K562 (cell line): Measurements from ENCODE around the gene EEF2. TPM values are rescaled to one million over a fixed set of nuclear protein-coding genes. Genes with fewer than 3 reads are reported as not detected.
A peak's percentile ranks its signal among the peaks of the same experiment; 100 is the strongest.
"Not testable (repeated sequence)": the region's sequence is repeated elsewhere in the genome, so short reads cannot be mapped to it uniquely, and the experiment has no call there.

Source experiments
- ATAC-seq: fragments of 200-7000 bp; cut with Tn5 transposase; 3 replicates; pipeline ENCODE4 v1.9.1; 2020; ENCODE audit warnings: moderate library complexity
- BruUV-seq: library from RNA; stranded (reverse); fragments of 400-500 nt; replicated peaks from 2 replicates; lab custom pipeline; 2021; lab: Mats Ljungman, UMichigan
- CTCF ChIA-PET: fragments of 300-600 bp; formaldehyde crosslinking; extraction: SDS; loops from one replicate; lab custom pipeline; 2021; ENCODE audit warnings: low intra/inter-chr PET ratio; lab: Yijun Ruan, JAX
- POLR2A ChIA-PET: fragments of 300-600, 350-650 bp; sonication (Branson Sonifier 250); formaldehyde crosslinking; extraction: SDS; loops from one replicate; lab custom pipeline; 2021; ENCODE audit warnings: antibody characterized with exemption, inconsistent platforms; lab: Yijun Ruan, JAX
- DNase-seq, 4 experiments: peaks; one replicate each; pipeline versions ENCODE4 v3.0.0 to v3.0.0-alpha.2; 2011 to 2018; ENCODE audit warnings: low spot score in 3 of 4, mixed read lengths in 3 of 4; ENCODE audit errors: extremely low read depth in 1 of 4
- FAIRE-seq: peaks from 2 replicates; lab custom pipeline; 2011; peaks lifted over from hg19 to GRCh38; lab: Jason Lieb, UNC
- H2AFZ ChIP-seq: 2 replicates; pipeline ENCODE4 v1.6.0; 2011; ENCODE audit warnings: low read depth, low read length, control low read depth, inconsistent platforms
- H3K27ac ChIP-seq: fragments of 200-600 bp; 3 replicates; pipeline ENCODE4 v1.8.0; 2011; ENCODE audit warnings: low read depth, mild to moderate bottlenecking, control low read depth, inconsistent platforms, low read length, moderate library complexity, mixed read lengths; ENCODE audit errors: extremely low read depth
- H3K27me3 ChIP-seq, 2 experiments: fragments of 300-600 bp in 1 of 2; 2 replicates in 1 of 2; 3 replicates in 1 of 2; pipeline versions ENCODE4 v1.6.0 to v1.8.0; 2011; ENCODE audit warnings: inconsistent platforms in 2 of 2, low read length in 2 of 2, mild to moderate bottlenecking in 1 of 2, mixed read lengths in 1 of 2, moderate library complexity in 1 of 2; ENCODE audit not compliant: control insufficient read depth in 2 of 2, insufficient read depth in 2 of 2
- H3K36me3 ChIP-seq: fragments of 300-600 bp; 3 replicates; pipeline ENCODE4 v1.8.0; 2011; ENCODE audit warnings: mild to moderate bottlenecking, low read length, inconsistent platforms; ENCODE audit not compliant: control insufficient read depth, insufficient read depth
- H3K4me1 ChIP-seq, 2 experiments: fragments of 200-600 bp in 1 of 2; replicated peaks in 1 of 2; 2 replicates in 1 of 2; 3 replicates in 1 of 2; pipeline versions ENCODE4 v1.5.1 to v1.8.0; 2011; ENCODE audit warnings: inconsistent platforms in 2 of 2, low read length in 2 of 2, mild to moderate bottlenecking in 1 of 2, mixed read lengths in 1 of 2, moderate library complexity in 1 of 2; ENCODE audit not compliant: control insufficient read depth in 2 of 2, insufficient read depth in 2 of 2
- H3K4me2 ChIP-seq: 2 replicates; pipeline ENCODE4 v1.6.1; 2011; ENCODE audit warnings: low read length, control low read depth, inconsistent platforms, mixed read lengths; ENCODE audit not compliant: insufficient read depth
- H3K4me3 ChIP-seq: fragments of 200-600 bp; sonication (generic), shearing (Covaris generic); 2 replicates; pipeline ENCODE4 v1.5.1; 2016; ENCODE audit warnings: control low read depth, inconsistent platforms
- H3K79me2 ChIP-seq: fragments of 200-600 bp; 3 replicates; pipeline ENCODE4 v1.8.0; 2011; ENCODE audit warnings: low read length, inconsistent platforms; ENCODE audit not compliant: control insufficient read depth, insufficient read depth
- H3K9ac ChIP-seq, 2 experiments: 2 replicates each; pipeline versions ENCODE4 v1.6.0 to v1.6.1; 2011; ENCODE audit warnings: low read depth in 2 of 2, low read length in 2 of 2, control low read depth in 1 of 2, inconsistent platforms in 1 of 2, mild to moderate bottlenecking in 1 of 2, mixed read lengths in 1 of 2; ENCODE audit not compliant: insufficient read depth in 1 of 2
- H3K9me1 ChIP-seq: one replicate; pipeline ENCODE4 v1.6.0; 2011; ENCODE audit warnings: inconsistent platforms, mild to moderate bottlenecking, low read length, moderate library complexity; ENCODE audit not compliant: control insufficient read depth, insufficient read depth
- H3K9me3 ChIP-seq: replicated peaks from 2 replicates; pipeline ENCODE4 v1.5.1; 2011; ENCODE audit warnings: low read depth, low read length, inconsistent platforms; ENCODE audit not compliant: control insufficient read depth, insufficient read depth
- H4K20me1 ChIP-seq: replicated peaks from 2 replicates; pipeline ENCODE4 v1.6.1; 2011; ENCODE audit warnings: low read length, inconsistent platforms, mixed read lengths; ENCODE audit not compliant: control insufficient read depth, insufficient read depth
- BCOR ChIP-seq: fragments of 450-650 bp; IDR thresholded peaks from 2 replicates; pipeline ENCODE4 v1.6.1; 2016
- CEBPB ChIP-seq: fragments of 450-650 bp; IDR thresholded peaks from 2 replicates; pipeline ENCODE4 v1.6.1; 2016; ENCODE audit warnings: missing genetic modification characterization, missing compliant biosample characterization
- CEBPG ChIP-seq, 3 experiments: fragments of 200-800 bp in 1 of 3; sonication (Bioruptor generic) in 1 of 3; sonication (generic) in 1 of 3; formaldehyde crosslinking in 1 of 3; IDR thresholded peaks in 2 of 3; conservative IDR thresholded peaks in 1 of 3; 2 replicates each; pipeline versions ENCODE4 v1.6.1 to v1.8.0; 2016 to 2022; ENCODE audit warnings: missing compliant biosample characterization in 2 of 3, missing genetic modification characterization in 2 of 3, mild to moderate bottlenecking in 1 of 3, missing genetic modification reagents in 1 of 3
- KDM1A ChIP-seq, 2 experiments: fragments of 450-650 bp; IDR thresholded peaks; 2 replicates each; pipeline ENCODE4 v1.6.1; 2016; ENCODE audit warnings: mild to moderate bottlenecking in 2 of 2
- RBM39 ChIP-seq: fragments of 200-400 bp; formaldehyde crosslinking; optimal IDR thresholded peaks from 2 replicates; pipeline ENCODE3; 2018; ENCODE audit warnings: low read depth, low read length
- TRIM24 ChIP-seq, 2 experiments: fragments of 450-650 bp; IDR thresholded peaks; 2 replicates each; pipeline ENCODE4 v1.6.1; 2016
- ZBTB7A ChIP-seq: IDR thresholded peaks from 2 replicates; pipeline ENCODE4 v1.6.1; 2011; ENCODE audit warnings: low read depth, mild to moderate bottlenecking, low read length, moderate library complexity, borderline replicate concordance; ENCODE audit not compliant: control insufficient read depth
- ZNF121 ChIP-seq: sonication (generic); formaldehyde crosslinking; conservative IDR thresholded peaks from 2 replicates; pipeline ENCODE4 v1.8.0; 2022; ENCODE audit warnings: missing genetic modification reagents
- ZNF778 ChIP-seq: fragments of 450-650 bp; formaldehyde crosslinking; IDR thresholded peaks from 2 replicates; pipeline ENCODE4 v1.4.0; 2020; ENCODE audit warnings: mild to moderate bottlenecking, moderate library complexity
- WGBS: fragments of 100-300 bp; shearing (Covaris generic); methylation state at CpG from one replicate; pipeline ENCODE4 v1.1.6; 2016; ENCODE audit warnings: low coverage, mixed read lengths; ENCODE audit not compliant: insufficient coverage; ENCODE audit errors: missing lambda C conversion rate; 5-methylcytosine and 5-hydroxymethylcytosine counted together
- in situ Hi-C: fragments of 300-500 bp; cut with MboI; formaldehyde crosslinking; loops from 4 replicates; pipeline ENCODE4 v1.15.0; 2018; ENCODE audit warnings: inconsistent platforms, mixed read lengths
- intact Hi-C: fragments of 100-400 bp; cut with micrococcal nuclease; formaldehyde crosslinking; loops from 2 replicates; pipeline ENCODE4 v1.14.2; 2022
- polyA plus RNA-seq, 8 experiments: library from polyadenylated mRNA; depleted of rRNA in 4 of 8; stranded (reverse) in 5 of 8; unstranded in 3 of 8; fragments of >200 nt; fragmentation: Nextera tagmentation in 2 of 8; fragmentation: Illumina TruSeq in 1 of 8; extraction: Ambion mirVana in 2 of 8; extraction: Trizol in 1 of 8; gene quantifications; 2 replicates each; pipeline versions ENCODE4 v1.2.1 to v1.2.3, GENCODE V29; 2011 to 2014; ENCODE audit warnings: inconsistent platforms in 1 of 8, missing spikeins in 1 of 8
- total RNA-seq, 7 experiments: library from RNA; depleted of rRNA in 6 of 7; stranded (reverse); fragments of >200 nt in 6 of 7; fragmentation: Illumina TruSeq in 2 of 7; extraction: Trizol in 2 of 7; gene quantifications; 2 replicates each; pipeline versions ENCODE4 v1.2.1 to v1.2.3, GENCODE V29; 2011 to 2021; ENCODE audit warnings: low replicate concordance in 1 of 7
- TF ChIP-seq, protein P1 (sequence below): fragments of 450-650 bp; IDR thresholded peaks from 2 replicates; pipeline ENCODE4 v1.6.1; 2016; ENCODE audit warnings: missing biosample characterization, missing genetic modification characterization

EEF2 gene
- total and polyA plus RNA-seq, 9 of the 15 experiments (the other 6 are each of a cell fraction or from before 2014, with no cell fraction given), result 372 to 3,003 (median 1,453) TPM

DNA sequence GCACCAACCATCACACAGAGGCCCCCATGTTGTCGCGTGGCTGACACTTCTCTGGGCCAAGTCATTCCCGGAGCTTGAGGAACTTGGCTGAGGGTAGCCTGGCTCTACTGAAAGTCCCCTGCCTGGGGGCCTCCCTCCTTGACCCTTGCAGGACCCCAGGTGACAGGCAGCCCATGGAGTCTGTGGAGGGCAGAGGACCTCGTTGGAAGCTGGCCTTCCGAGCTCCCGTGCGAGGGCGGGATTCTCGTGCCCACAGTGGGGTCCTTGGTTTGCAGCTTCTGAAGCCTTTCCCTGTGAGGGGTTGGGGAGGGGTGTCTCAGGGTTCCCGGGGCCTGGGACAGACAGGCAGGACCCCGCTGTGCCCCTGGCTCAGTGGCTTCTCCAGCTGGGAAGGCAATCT is 36.0 kb downstream of the EEF2 start:
- WGBS, result 68% methylated on average over 11 of the region's 11 CpGs
- peaks cover 7% of the 10 kb centered on the region for H3K9me1 ChIP-seq
- DNase-seq (no peak), ATAC-seq (no peak), FAIRE-seq (no peak)
- peaks cover 4% of the 10 kb centered on the region; the same call in 1 of the 2 replicates for H4K20me1 ChIP-seq
- BruUV-seq, result no TSS peak
- intact Hi-C loops, result no loop called here
- no peaks in the 10 kb centered on the region for H3K9me3 ChIP-seq
- ChIA-PET POLR2A (interaction anchor here (0.7 to 2.1 kb wide), 3 partner anchors 22 to 85 kb away, joined by 3 to 9 read pairs (median 7); partner anchors contain the start of genes DAPK3 and EEF2), CTCF (no interaction called here)
- peak overlapping the region in 1 of 2 experiments; percentile 50; a peak in 2 of 4 replicates for H3K9ac ChIP-seq
- peak; percentile 20; the same call in 1 of the 2 replicates for TF ChIP-seq ZBTB7A
- TF ChIP-seq ZNF778 (CRISPR knock-in tag), result no peak
- H3K4me2 ChIP-seq, result no peak overlapping the region
- in situ Hi-C loops, result no loop called here
- peaks cover 32 to 58% of the 10 kb centered on the region in 2 experiments for H3K4me1 ChIP-seq
- no peak overlapping the region for H2AFZ ChIP-seq
- H3K79me2 ChIP-seq, result no peaks in the 10 kb centered on the region
- no peak overlapping the region for H3K27ac ChIP-seq
- no peaks in the 10 kb centered on the region for H3K27me3 ChIP-seq
- H3K36me3 ChIP-seq, result no peaks in the 10 kb centered on the region
- no peak overlapping the region for H3K4me3 ChIP-seq

- H3K79me2 ChIP-seq, H3K9ac ChIP-seq, CTCF ChIA-PET, H3K9me1 ChIP-seq, H3K36me3 ChIP-seq, in situ Hi-C loops, DNase-seq, H3K4me2 ChIP-seq, intact Hi-C loops, H3K9me3 ChIP-seq, H3K4me3 ChIP-seq, H2AFZ ChIP-seq, FAIRE-seq, H3K27me3 ChIP-seq, H4K20me1 ChIP-seq, ATAC-seq, H3K27ac ChIP-seq, BruUV-seq: not testable (repeated sequence)
- H3K4me1 ChIP-seq, result peaks cover 20 to 40% of the 10 kb centered on the region in 2 experiments
- peak; percentile 20 to 53; a peak in 2 of 4 replicates for TF ChIP-seq KDM1A (IDR thresholded peaks at IDR 0.05)
- peak in 1 of 2 experiments; percentile 26; a peak in 1 of 4 replicates for TF ChIP-seq TRIM24 (IDR thresholded peaks at IDR 0.05)
- TF ChIP-seq ZNF121, result 0 out of 2 replicates have a peak, but pooled peaks have one; percentile 11
- TF ChIP-seq RBM39, result peak; percentile 42
- peak; percentile 70 for TF ChIP-seq CEBPG (CRISPR knock-in tag; IDR thresholded peaks at IDR 0.05)
- TF ChIP-seq CEBPG (tag; conservative IDR thresholded peaks at IDR 0.05 in 1 of 2, IDR thresholded peaks at IDR 0.05 in 1 of 2), result peak; percentile 48 to 92; a peak in 3 of 4 replicates
- TF ChIP-seq BCOR, result peak; percentile 76
- TF ChIP-seq, protein P1, sequence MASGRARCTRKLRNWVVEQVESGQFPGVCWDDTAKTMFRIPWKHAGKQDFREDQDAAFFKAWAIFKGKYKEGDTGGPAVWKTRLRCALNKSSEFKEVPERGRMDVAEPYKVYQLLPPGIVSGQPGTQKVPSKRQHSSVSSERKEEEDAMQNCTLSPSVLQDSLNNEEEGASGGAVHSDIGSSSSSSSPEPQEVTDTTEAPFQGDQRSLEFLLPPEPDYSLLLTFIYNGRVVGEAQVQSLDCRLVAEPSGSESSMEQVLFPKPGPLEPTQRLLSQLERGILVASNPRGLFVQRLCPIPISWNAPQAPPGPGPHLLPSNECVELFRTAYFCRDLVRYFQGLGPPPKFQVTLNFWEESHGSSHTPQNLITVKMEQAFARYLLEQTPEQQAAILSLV (tag), result peak; percentile 71; the same call in 1 of the 2 replicates
- TF ChIP-seq CEBPB (tag), result peak; percentile 95
- POLR2A ChIA-PET, result interaction anchor here (0.7 kb wide), 1 partner anchor 154 kb away, joined by 3 read pairs; no protein-coding TSS in a partner anchor
- WGBS, result 29% methylated on average over 9 of the region's 15 CpGs
These were observed 37.8 kb downstream of the EEF2 start for GRCh38 chr19:3947316-3947933.
